IMR-90 (cell line): Measurements from ENCODE around the gene MEP1B.

Experiments
- BHLHE40 ChIP-seq: fragments of 150-350 bp; IDR thresholded peaks from 2 replicates; pipeline ENCODE4 v1.6.1; 2016; ENCODE audit warnings: mild to moderate bottlenecking, low read depth, low read length
- FOS ChIP-seq: fragments of 150-350 bp; IDR thresholded peaks from 2 replicates; pipeline ENCODE4 v1.6.1; 2016; ENCODE audit warnings: low read depth, low read length
- MAFK ChIP-seq: IDR thresholded peaks from 2 replicates; pipeline ENCODE4 v1.6.1; 2012; ENCODE audit warnings: low read depth, low read length, improper control_type of control experiment
- MXI1 ChIP-seq: IDR thresholded peaks from 2 replicates; pipeline ENCODE4 v1.6.1; 2012; ENCODE audit warnings: low read depth, mild to moderate bottlenecking, low read length, moderate library complexity, borderline replicate concordance
- POLR2A ChIP-seq: IDR thresholded peaks from 2 replicates; pipeline ENCODE4 v1.6.1; 2012; ENCODE audit warnings: mild to moderate bottlenecking, low read depth, low read length
- RAD21 ChIP-seq: IDR thresholded peaks from 2 replicates; pipeline ENCODE4 v1.6.1; 2012; ENCODE audit warnings: low read length, improper control_type of control experiment
- RCOR1 ChIP-seq: IDR thresholded peaks from 2 replicates; pipeline ENCODE4 v1.6.1; 2012; ENCODE audit warnings: mild to moderate bottlenecking, low read length, improper control_type of control experiment; ENCODE audit not compliant: insufficient replicate concordance
- TF ChIP-seq, protein P1 (sequence below): conservative IDR thresholded peaks from 2 replicates; pipeline ENCODE4 v1.5.1; 2012; ENCODE audit warnings: mild to moderate bottlenecking, low read depth, low read length, improper control_type of control experiment

DNA sequence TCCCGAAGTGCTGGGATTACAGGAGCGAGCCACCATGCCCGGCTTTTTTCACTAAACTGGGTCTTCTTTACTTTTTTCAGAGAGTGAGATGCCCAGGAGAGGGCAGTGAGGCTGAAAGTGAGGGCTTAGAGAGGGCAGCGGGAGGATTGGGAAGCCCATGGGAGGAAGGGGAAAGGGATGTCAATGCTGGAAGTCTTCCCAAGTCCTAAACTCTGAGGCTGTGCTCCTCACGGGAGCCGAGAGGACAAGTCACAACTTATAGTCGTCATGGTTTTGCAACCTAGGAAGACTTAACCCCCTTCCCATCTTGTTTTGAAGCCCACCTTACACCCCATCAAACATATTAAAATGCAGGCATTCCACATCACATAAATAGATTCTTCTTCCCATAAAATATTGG is 15.1 kb upstream of the MEP1B start:
- TF ChIP-seq RAD21 = no peak
- TF ChIP-seq, protein P1, sequence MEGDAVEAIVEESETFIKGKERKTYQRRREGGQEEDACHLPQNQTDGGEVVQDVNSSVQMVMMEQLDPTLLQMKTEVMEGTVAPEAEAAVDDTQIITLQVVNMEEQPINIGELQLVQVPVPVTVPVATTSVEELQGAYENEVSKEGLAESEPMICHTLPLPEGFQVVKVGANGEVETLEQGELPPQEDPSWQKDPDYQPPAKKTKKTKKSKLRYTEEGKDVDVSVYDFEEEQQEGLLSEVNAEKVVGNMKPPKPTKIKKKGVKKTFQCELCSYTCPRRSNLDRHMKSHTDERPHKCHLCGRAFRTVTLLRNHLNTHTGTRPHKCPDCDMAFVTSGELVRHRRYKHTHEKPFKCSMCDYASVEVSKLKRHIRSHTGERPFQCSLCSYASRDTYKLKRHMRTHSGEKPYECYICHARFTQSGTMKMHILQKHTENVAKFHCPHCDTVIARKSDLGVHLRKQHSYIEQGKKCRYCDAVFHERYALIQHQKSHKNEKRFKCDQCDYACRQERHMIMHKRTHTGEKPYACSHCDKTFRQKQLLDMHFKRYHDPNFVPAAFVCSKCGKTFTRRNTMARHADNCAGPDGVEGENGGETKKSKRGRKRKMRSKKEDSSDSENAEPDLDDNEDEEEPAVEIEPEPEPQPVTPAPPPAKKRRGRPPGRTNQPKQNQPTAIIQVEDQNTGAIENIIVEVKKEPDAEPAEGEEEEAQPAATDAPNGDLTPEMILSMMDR = no peak
- TF ChIP-seq FOS = no peak
- no peak for TF ChIP-seq POLR2A
- TF ChIP-seq BHLHE40 = no peak
- no peak for TF ChIP-seq RCOR1
- no peak for TF ChIP-seq MXI1
- no peak for TF ChIP-seq MAFK
